GM12878 (cell line): ENCODE measurements around the gene RPUSD2.

Experiments
- EP300 ChIP-seq, 2 experiments: fragments of 150-350 bp in 1 of 2; IDR thresholded peaks; 2 replicates each; pipeline ENCODE4 v1.6.1; 2011 to 2012; ENCODE audit warnings: low read depth in 2 of 2, low read length in 2 of 2, borderline replicate concordance in 1 of 2, improper control_type of control experiment in 1 of 2, inconsistent platforms in 1 of 2; ENCODE audit not compliant: control insufficient read depth in 1 of 2
- EZH2 ChIP-seq: IDR thresholded peaks from 2 replicates; pipeline ENCODE4 v1.6.1; 2012; ENCODE audit warnings: low read depth, mild to moderate bottlenecking, control low read depth, inconsistent platforms, low read length, borderline replicate concordance; ENCODE audit not compliant: control insufficient read depth
- HDAC2 ChIP-seq: fragments of 200-600 bp; sonication (generic); IDR thresholded peaks from 2 replicates; pipeline ENCODE4 v1.6.1; 2017
- LARP7 ChIP-seq: fragments of 450-650 bp; IDR thresholded peaks from 2 replicates; pipeline ENCODE4 v1.6.1; 2017; ENCODE audit warnings: mild to moderate bottlenecking
- MXI1 ChIP-seq: fragments of 150-350 bp; IDR thresholded peaks from 2 replicates; pipeline ENCODE4 v1.6.1; 2011; ENCODE audit warnings: low read depth, mild to moderate bottlenecking, inconsistent platforms, low read length, improper control_type of control experiment
- NFIC ChIP-seq: IDR thresholded peaks from 2 replicates; pipeline ENCODE4 v1.6.1; 2012; ENCODE audit warnings: low read depth, mild to moderate bottlenecking, inconsistent platforms, low read length, moderate library complexity
- POLR2A ChIP-seq: IDR thresholded peaks from 2 replicates; pipeline ENCODE4 v1.6.1; 2011; ENCODE audit warnings: low read depth, mild to moderate bottlenecking, low read length
- SRF ChIP-seq, 2 experiments: IDR thresholded peaks; 2 replicates each; pipeline ENCODE4 v1.6.1; 2011; ENCODE audit warnings: low read depth in 2 of 2, low read length in 2 of 2, mild to moderate bottlenecking in 1 of 2, moderate library complexity in 1 of 2
- YY1 ChIP-seq: IDR thresholded peaks from 2 replicates; pipeline ENCODE4 v1.6.1; 2011; ENCODE audit warnings: low read depth, mild to moderate bottlenecking, low read length
- TF ChIP-seq, protein P1 (sequence below): fragments of 450-650 bp; IDR thresholded peaks from 2 replicates; pipeline ENCODE4 v1.6.1; 2018; ENCODE audit warnings: mild to moderate bottlenecking, low read depth, moderate library complexity; ENCODE audit not compliant: partially characterized antibody
- TF ChIP-seq, protein P2 (sequence below): IDR thresholded peaks from 2 replicates; pipeline ENCODE4 v1.6.1; 2011; ENCODE audit warnings: low read depth, low read length, improper control_type of control experiment, borderline replicate concordance

DNA sequence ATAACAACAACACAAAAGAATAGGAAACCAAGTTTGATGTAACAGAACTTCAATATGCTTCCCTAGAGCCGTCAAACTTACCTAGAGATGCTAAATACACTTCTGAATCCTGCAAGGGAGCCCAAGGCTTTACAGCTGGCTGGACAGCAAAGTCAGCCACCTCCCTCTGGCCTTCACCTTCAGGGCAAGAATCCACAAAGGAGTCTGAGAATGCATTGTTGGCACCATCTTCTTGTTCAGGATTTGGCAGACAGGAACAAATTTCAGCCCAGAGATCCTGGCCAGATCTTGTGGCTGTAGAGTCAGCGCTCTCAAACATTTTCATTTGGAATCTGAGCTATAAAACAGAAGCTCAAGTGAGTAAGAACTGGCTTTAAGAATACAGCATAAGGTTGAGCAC lies 6.4 kb upstream of the RPUSD2 start:
- no peak for TF ChIP-seq NFIC
- TF ChIP-seq, protein P1, sequence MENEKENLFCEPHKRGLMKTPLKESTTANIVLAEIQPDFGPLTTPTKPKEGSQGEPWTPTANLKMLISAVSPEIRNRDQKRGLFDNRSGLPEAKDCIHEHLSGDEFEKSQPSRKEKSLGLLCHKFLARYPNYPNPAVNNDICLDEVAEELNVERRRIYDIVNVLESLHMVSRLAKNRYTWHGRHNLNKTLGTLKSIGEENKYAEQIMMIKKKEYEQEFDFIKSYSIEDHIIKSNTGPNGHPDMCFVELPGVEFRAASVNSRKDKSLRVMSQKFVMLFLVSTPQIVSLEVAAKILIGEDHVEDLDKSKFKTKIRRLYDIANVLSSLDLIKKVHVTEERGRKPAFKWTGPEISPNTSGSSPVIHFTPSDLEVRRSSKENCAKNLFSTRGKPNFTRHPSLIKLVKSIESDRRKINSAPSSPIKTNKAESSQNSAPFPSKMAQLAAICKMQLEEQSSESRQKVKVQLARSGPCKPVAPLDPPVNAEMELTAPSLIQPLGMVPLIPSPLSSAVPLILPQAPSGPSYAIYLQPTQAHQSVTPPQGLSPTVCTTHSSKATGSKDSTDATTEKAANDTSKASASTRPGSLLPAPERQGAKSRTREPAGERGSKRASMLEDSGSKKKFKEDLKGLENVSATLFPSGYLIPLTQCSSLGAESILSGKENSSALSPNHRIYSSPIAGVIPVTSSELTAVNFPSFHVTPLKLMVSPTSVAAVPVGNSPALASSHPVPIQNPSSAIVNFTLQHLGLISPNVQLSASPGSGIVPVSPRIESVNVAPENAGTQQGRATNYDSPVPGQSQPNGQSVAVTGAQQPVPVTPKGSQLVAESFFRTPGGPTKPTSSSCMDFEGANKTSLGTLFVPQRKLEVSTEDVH = no peak
- TF ChIP-seq YY1 = no peak
- TF ChIP-seq, protein P2, sequence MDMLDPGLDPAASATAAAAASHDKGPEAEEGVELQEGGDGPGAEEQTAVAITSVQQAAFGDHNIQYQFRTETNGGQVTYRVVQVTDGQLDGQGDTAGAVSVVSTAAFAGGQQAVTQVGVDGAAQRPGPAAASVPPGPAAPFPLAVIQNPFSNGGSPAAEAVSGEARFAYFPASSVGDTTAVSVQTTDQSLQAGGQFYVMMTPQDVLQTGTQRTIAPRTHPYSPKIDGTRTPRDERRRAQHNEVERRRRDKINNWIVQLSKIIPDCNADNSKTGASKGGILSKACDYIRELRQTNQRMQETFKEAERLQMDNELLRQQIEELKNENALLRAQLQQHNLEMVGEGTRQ = no peak
- TF ChIP-seq EZH2 = no peak
- TF ChIP-seq MXI1 = no peak
- no peak for TF ChIP-seq LARP7
- TF ChIP-seq POLR2A = no peak
- no peak for TF ChIP-seq EP300 (IDR thresholded peaks at IDR 0.05; ENCODE audit: borderline replicate concordance in 1 of 2, control insufficient read depth in 1 of 2, low read depth in 2 of 2, low read length in 2 of 2)
- no peak for TF ChIP-seq SRF (IDR thresholded peaks at IDR 0.05; ENCODE audit: low read depth in 2 of 2, low read length in 2 of 2)
- no peak for TF ChIP-seq HDAC2
